Fibroblast of pulmonary artery (primary cell): ENCODE measurements around the gene TEX28.

Experiments
- DNase-seq: peaks from one replicate; pipeline ENCODE4 v3.0.0-alpha.2; 2010; ENCODE audit warnings: low read depth
- H3K4me3 ChIP-seq: replicated peaks from 2 replicates; pipeline ENCODE4 v1.5.1; 2011; ENCODE audit warnings: low read depth, mild to moderate bottlenecking, control low read depth, low read length, moderate library complexity
- TF ChIP-seq, protein P1 (sequence below): IDR thresholded peaks from 2 replicates; pipeline ENCODE4 v1.5.1; 2011; ENCODE audit warnings: mild to moderate bottlenecking, control low read depth, low read length, inconsistent platforms; ENCODE audit errors: missing control alignments

The TEX28 gene

DNA sequence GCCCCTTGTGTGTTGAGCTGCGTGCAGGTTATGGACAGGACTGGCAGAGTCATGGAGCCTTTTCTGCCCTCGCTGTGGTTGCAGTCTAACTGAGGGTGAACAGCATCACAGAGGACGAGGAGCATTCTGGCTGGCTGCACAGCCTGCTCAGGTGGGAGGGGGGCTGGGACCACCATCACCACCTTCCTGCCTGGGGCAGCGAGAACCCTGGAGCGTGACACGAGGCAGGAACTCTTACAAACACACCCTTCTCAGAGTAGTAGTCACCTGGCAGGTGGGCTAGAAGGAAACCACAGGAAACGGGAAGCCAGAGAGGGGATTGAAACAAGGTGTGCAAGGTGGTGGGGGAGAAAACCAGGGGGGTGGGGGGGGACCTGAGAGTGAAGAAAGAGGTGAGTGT lies 26.2 kb upstream of the TEX28 start:
- TF ChIP-seq, protein P1, sequence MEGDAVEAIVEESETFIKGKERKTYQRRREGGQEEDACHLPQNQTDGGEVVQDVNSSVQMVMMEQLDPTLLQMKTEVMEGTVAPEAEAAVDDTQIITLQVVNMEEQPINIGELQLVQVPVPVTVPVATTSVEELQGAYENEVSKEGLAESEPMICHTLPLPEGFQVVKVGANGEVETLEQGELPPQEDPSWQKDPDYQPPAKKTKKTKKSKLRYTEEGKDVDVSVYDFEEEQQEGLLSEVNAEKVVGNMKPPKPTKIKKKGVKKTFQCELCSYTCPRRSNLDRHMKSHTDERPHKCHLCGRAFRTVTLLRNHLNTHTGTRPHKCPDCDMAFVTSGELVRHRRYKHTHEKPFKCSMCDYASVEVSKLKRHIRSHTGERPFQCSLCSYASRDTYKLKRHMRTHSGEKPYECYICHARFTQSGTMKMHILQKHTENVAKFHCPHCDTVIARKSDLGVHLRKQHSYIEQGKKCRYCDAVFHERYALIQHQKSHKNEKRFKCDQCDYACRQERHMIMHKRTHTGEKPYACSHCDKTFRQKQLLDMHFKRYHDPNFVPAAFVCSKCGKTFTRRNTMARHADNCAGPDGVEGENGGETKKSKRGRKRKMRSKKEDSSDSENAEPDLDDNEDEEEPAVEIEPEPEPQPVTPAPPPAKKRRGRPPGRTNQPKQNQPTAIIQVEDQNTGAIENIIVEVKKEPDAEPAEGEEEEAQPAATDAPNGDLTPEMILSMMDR: no peak

DNA sequence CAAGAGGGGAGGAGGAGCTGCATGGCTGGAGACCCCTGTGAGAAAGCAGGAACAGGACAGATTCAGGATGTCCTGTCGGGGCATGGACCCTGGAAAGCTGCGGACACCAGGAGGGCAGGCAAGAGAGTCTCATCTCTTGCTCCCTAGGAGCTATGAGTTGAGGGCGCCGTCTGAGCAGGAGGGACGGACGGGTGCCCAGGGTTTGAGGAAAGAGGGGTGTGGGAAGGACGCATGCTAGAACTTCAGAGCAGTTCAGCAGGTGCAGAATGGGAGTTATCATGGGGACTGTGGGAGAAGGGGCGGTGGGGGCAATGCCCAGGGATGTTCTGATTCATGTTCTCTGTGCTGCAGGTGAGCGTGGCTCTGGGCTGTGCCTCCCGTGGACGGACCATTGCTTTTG lies 25.5 kb upstream of the TEX28 start:
- TF ChIP-seq, protein P1: no peak
- no peak for DNase-seq
- no peak overlapping the region for H3K4me3 ChIP-seq

More for the DNA sequence above, 26.2 kb upstream of the TEX28 start:
- no peak for DNase-seq
- no peak overlapping the region for H3K4me3 ChIP-seq

DNA sequence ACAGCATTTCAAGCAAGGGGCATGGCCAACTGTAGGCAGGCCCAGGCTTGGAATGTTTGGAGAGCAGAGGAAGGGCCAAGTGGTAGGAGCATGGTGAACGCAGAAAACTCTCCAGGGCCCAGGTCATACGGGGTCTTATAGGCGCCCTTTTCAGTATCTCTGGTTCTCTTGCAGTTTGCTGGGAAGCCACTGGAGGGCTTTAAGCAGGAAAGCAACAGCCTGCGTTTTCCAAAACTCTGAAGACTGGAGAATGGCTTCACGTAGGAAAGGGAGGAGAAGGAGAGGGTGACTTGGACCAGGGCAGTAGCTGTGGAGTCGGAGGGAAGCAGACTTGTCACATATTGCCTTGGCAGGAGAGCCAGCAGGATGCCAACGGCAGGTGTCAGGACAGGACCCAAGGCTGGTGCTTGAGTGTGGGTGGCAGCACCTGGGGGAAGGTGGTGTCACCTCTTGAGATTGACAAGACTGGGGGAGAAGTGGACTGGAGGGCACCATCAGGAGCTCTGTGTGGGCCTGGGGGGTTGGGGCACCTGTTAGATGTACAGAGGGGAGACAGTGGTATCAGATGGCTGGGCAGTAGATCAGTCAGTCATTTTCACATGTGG lies 22.6 kb upstream of the TEX28 start:
- no peak overlapping the region for H3K4me3 ChIP-seq
- peak; percentile 38 for DNase-seq
- TF ChIP-seq, protein P1: peak; percentile 55

DNA sequence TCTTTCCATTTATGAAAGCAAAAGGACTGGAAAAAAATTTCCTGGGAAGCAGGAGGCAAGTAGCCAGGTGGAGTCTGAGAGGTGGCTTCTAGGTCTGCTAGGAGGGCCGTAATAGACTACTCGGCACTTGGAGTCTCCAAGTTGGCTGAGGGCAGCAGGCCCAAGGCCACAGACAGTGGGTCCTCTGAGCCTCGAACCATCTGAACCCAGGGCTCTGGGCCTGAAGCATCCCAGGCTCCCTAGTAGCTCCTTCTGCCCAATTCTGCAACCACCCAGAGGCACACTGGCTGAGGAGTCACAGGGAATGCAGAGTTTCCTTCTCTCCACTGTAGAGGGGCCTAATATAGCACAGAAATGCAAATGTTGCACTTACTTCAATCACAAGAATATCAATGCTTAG lies 20.5 kb upstream of the TEX28 start:
- TF ChIP-seq, protein P1: no peak
- no peak for DNase-seq
- no peak overlapping the region for H3K4me3 ChIP-seq

DNA sequence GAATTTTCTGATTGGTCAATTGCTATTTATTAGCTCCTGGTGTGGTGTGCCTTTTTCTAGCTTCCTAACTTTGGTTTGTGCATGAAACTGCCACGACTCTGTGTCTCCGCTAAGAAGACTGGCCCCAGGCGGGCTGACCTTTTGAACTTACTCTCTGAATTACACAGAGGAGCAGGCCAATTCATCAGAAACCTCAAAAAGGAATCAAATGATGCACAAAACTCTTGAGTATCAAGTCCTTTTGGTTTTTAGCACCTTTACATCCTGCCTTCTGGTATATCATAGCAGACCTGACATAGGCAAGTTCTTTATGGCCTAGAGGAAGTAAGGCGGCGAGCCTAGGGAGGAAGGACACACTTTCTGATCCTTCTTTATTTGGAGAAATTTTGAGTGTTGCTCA lies 18.2 kb upstream of the TEX28 start:
- TF ChIP-seq, protein P1: no peak
- no peak for DNase-seq
- no peak overlapping the region for H3K4me3 ChIP-seq

DNA sequence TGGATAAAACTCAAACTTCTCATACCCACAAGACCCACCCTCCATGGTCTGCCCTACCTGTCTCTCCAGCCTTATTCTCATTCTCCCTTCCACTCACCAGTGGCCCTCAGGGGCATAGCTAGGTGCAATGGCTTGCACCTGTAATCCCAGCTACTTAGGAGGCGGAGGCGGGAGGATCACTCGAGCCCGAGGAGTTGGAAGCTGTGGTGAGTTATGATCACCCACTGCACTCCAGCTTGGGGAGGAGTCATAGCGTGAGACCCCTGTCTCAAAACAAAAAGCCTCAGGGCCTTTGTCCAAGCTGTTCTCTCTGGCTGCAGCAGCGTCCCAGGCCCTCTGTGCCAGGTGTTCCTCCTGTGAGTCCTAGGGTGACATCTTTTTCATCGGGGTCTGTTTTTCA lies 17.2 kb upstream of the TEX28 start:
- TF ChIP-seq, protein P1: no peak
- no peak for DNase-seq
- H3K4me3 ChIP-seq: no peak overlapping the region
